ENCODE measurements around the gene CATSPER3.

CATSPER3 gene

GRCh38 chr5:135016861-135017290 lies 49.2 kb downstream of the CATSPER3 start:
- no peaks in the 10 kb centered on the region for H4K20me1 ChIP-seq
- no peak overlapping the region for H3K27ac ChIP-seq
- no peak overlapping the region for H3K9ac ChIP-seq
- no peaks in the 10 kb centered on the region for H3K27me3 ChIP-seq
- H3K36me3 ChIP-seq = no peaks in the 10 kb centered on the region
- H3K4me2 ChIP-seq = no peak overlapping the region
- no peaks in the 10 kb centered on the region for H3K9me3 ChIP-seq
- no peak overlapping the region for H3K4me3 ChIP-seq
- no peaks in the 10 kb centered on the region for H3K4me1 ChIP-seq
- no peak for TF ChIP-seq Cebpa-rat (IDR thresholded peaks at IDR 0.05)

DNA sequence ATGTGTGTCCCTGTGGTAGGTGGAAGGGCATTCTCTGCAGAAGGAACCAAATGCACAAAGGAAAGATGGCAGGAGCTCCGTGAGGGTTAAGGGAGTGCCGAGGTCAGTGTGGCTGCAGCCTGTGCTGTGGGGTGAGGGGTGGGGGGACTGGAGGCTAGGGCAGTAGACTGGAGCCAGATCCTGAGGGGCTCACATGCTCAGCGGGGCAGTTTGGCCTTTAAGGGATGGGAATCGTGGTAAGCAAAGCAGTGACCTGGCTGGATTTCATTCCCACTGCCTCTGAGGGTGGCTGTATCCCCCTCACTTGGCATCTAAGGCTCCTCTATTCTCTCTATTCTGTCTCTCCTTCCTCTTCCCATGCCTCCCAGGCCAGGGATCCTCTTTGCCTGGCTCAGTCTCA lies 50.8 kb downstream of the CATSPER3 start:
- Histone ChIP-seq H3K4me3 (no peak overlapping the region), H4K20me1 (no peaks in the 10 kb centered on the region), H3K4me2 (no peak overlapping the region), H3K36me3 (no peaks in the 10 kb centered on the region), H3K27ac (no peak overlapping the region), H3K27me3 (no peaks in the 10 kb centered on the region), H3K9me3 (no peaks in the 10 kb centered on the region), H3K4me1 (no peaks in the 10 kb centered on the region), H3K9ac (no peak overlapping the region)
- TF ChIP-seq Cebpa-rat (IDR thresholded peaks at IDR 0.05) = no peak

GRCh38 chr5:135019314-135019713 lies 51.6 kb downstream of the CATSPER3 start:
- TF ChIP-seq Cebpa-rat (IDR thresholded peaks at IDR 0.05) = no peak
- no peak overlapping the region for H3K4me3 ChIP-seq
- no peaks in the 10 kb centered on the region for H3K36me3 ChIP-seq
- H4K20me1 ChIP-seq = no peaks in the 10 kb centered on the region
- no peaks in the 10 kb centered on the region for H3K27me3 ChIP-seq
- H3K4me1 ChIP-seq = no peaks in the 10 kb centered on the region
- no peak overlapping the region for H3K4me2 ChIP-seq
- no peak overlapping the region for H3K27ac ChIP-seq
- no peak overlapping the region for H3K9ac ChIP-seq
- no peaks in the 10 kb centered on the region for H3K9me3 ChIP-seq

DNA sequence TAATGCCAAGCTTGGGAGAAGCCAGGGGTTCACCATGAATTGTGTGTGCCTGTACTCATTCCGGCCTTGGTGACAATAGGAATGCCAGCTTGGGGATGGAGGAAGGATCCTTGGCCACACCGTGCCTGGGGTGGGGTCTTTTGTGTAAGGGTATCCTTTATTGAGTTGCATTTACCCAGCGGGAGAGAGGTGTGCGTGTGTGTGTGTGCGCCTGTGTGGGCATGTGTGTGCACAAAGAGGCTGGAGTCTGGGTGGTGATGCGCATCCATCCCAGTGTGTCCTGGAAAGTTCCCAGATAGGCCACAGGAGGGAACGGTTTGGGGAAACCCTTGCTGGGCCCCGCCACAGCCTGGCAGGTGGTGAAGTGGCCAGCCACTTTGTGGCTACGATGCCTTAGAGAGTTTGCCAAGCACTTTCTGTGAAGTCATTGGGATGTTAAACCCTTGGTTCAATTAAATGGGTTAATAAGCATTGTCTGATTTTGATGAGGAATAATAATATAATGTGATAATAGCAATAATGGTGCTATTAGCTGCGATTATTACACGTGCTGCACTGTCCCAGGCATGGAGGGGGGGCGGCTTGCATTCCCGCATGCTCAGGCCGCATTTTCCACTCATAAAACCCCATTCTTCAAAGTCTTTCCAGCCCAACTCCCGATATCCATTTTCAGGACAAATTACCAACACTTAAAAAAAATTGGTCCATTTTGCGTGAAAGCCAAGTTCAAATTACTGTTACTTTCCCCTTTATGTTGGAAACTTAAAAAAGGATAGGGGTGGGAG lies 52.6 kb downstream of the CATSPER3 start:
- Histone ChIP-seq H4K20me1 (no peaks in the 10 kb centered on the region), H3K4me3 (no peak overlapping the region), H3K9ac (no peak overlapping the region), H3K9me3 (no peaks in the 10 kb centered on the region), H3K36me3 (no peaks in the 10 kb centered on the region), H3K4me2 (no peak overlapping the region), H3K27ac (no peak overlapping the region), H3K27me3 (no peaks in the 10 kb centered on the region), H3K4me1 (no peaks in the 10 kb centered on the region)
- no peak for TF ChIP-seq Cebpa-rat (IDR thresholded peaks at IDR 0.05)

DNA sequence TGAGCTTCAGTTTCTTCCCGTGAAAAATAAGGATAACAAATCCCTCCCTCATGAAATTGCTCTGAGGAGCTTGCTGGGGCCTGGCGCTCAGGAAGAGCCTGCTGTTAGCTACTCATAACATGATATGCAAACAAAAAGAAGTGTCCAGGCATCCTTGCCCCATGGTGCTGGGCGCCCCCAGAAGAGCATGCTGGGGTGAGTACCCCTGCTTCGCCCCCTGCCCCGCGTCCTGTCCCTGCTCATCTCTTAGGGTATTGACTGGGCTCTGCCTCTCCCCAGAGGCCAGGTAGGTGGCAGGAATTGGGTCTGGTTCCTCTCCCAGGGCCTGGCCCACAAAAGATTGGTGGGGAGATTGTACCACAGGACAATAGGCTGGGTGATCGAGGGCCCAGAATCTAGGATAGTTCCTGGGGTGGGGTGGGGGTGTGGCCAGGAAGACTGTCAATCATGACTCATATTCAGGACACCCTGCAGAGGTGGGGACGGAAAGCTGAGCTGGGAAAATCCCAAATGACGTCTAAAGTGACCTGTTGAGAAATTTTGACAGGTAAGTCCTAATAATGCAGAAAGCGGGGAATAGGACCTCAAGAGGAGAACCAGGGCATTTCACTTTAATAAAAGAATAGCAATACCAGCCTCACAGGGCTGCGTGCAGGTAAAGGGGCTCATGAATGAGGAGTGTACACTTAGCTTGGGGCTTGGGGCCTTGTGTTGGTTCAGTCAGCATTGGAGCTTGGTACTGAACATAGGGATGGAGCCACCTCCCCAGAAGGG lies 57.4 kb downstream of the CATSPER3 start:
- H3K4me1 ChIP-seq = no peaks in the 10 kb centered on the region
- H3K27me3 ChIP-seq = peaks cover 37% of the 10 kb centered on the region
- peaks cover 26% of the 10 kb centered on the region; the same call in 1 of the 2 replicates for H4K20me1 ChIP-seq
- H3K36me3 ChIP-seq = no peaks in the 10 kb centered on the region
- no peak overlapping the region for H3K9ac ChIP-seq
- no peak overlapping the region for H3K4me2 ChIP-seq
- no peak for TF ChIP-seq Cebpa-rat (IDR thresholded peaks at IDR 0.05)
- no peak overlapping the region for H3K4me3 ChIP-seq
- H3K9me3 ChIP-seq = peaks cover 25% of the 10 kb centered on the region
- H3K27ac ChIP-seq = no peak overlapping the region

- H3K4me1 ChIP-seq = no peaks in the 10 kb centered on the region
- H3K4me3 ChIP-seq = no peak overlapping the region
- peaks cover 45% of the 10 kb centered on the region for H3K27me3 ChIP-seq
- no peak overlapping the region for H3K9ac ChIP-seq
- H3K4me2 ChIP-seq = no peak overlapping the region
- H3K27ac ChIP-seq = no peak overlapping the region
- TF ChIP-seq Cebpa-rat (IDR thresholded peaks at IDR 0.05) = no peak
- no peaks in the 10 kb centered on the region for H3K36me3 ChIP-seq
- H4K20me1 ChIP-seq = peaks cover 34% of the 10 kb centered on the region
- H3K9me3 ChIP-seq = peaks cover 34% of the 10 kb centered on the region
Measured at GRCh38 chr5:135025730-135026644, 58.3 kb downstream of the CATSPER3 start.

DNA sequence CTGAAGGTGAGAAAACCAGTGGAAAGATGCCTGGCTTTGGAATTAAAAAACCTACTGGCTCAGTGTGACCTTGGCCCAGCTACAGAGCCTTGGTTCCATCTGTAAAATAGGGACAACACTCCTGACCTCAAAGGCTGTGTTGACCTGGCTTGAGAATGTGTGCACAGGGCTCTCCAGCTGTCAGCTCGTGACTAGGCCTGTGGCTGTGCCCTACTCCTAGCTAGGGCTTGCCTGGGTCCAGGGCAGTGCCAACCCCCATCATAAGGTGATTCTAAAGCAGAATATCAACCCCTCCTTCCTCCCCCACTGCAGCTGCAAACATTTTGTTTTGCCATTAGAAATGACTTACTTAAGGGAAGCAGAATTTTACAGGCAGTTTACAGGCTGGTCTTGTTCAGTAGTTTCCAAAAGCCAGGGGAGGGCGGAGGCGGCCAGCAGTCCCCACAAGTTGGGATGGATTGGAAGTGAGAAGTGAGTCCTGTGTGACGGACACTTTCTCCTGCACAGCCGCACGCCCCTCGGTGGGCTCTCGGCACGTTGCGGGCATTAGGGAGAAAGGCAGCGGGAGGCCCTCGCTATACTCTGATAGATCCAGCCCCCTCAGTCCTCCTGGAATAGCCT lies 59.0 kb downstream of the CATSPER3 start:
- Histone ChIP-seq H3K9ac (no peak overlapping the region), H3K4me2 (no peak overlapping the region), H3K9me3 (peaks cover 36% of the 10 kb centered on the region), H4K20me1 (peaks cover 42% of the 10 kb centered on the region), H3K4me3 (no peak overlapping the region), H3K36me3 (no peaks in the 10 kb centered on the region), H3K4me1 (no peaks in the 10 kb centered on the region), H3K27me3 (peaks cover 53% of the 10 kb centered on the region), H3K27ac (no peak overlapping the region)
- TF ChIP-seq Cebpa-rat (IDR thresholded peaks at IDR 0.05) = no peak

DNA sequence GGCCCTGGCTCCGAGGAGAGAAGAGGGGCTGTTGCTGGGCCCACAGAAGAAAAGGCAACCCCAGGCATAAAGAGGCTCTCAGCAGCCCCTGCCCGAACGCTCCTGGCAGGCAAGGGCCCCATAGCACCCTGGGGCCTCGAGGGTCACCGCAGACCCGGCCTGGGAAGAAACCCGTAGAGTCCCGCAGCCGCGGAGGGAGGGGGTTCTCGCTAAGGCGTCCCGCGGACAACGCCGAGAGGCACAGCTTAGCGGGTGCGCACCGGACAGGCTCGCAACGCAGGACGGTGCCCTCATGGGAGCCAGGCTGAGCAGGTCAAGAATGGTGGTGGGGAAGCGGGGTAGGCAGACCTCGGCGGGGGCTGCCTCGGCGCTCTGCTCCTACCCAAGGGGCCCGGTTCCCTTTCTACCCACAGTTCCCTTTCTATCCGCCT lies 59.6 kb downstream of the CATSPER3 start:
- H3K27me3 ChIP-seq = peaks cover 58% of the 10 kb centered on the region
- no peak overlapping the region for H3K9ac ChIP-seq
- H3K9me3 ChIP-seq = peaks cover 36% of the 10 kb centered on the region
- no peak overlapping the region for H3K4me3 ChIP-seq
- no peak overlapping the region for H3K27ac ChIP-seq
- no peaks in the 10 kb centered on the region for H3K36me3 ChIP-seq
- peaks cover 47% of the 10 kb centered on the region for H4K20me1 ChIP-seq
- no peak overlapping the region for H3K4me2 ChIP-seq
- H3K4me1 ChIP-seq = no peaks in the 10 kb centered on the region
- no peak for TF ChIP-seq Cebpa-rat (IDR thresholded peaks at IDR 0.05)

Data from BLaER1 (cell line).